ENCODE data around the gene CARD10.

GRCh38 chr22:37449331-37450001 lies 69.7 kb downstream of the CARD10 start:
- no peak for TF ChIP-seq POLR2AphosphoS5 (IDR thresholded peaks at IDR 0.05; ENCODE audit: low read depth, low read length)
- no peak for TF ChIP-seq CHD2 (IDR thresholded peaks at IDR 0.05; ENCODE audit: low read length, partially characterized antibody)
- no peak for TF ChIP-seq CTCF (IDR thresholded peaks at IDR 0.05)
- no peak for TF ChIP-seq RXRA (IDR thresholded peaks at IDR 0.05; ENCODE audit: borderline replicate concordance, low read depth)
- no peak for TF ChIP-seq FOSL2 (IDR thresholded peaks at IDR 0.05; ENCODE audit: borderline replicate concordance, low read depth)
- TF ChIP-seq EP300 (IDR thresholded peaks at IDR 0.05; ENCODE audit: borderline replicate concordance in 1 of 2, low read depth in 1 of 2, low read length in 1 of 2): no peak
- TF ChIP-seq TAF1 (IDR thresholded peaks at IDR 0.05; ENCODE audit: borderline replicate concordance, low read depth, low read length): no peak
- TF ChIP-seq SIN3A (IDR thresholded peaks at IDR 0.05; ENCODE audit: borderline replicate concordance, low read depth, low read length): no peak
- TF ChIP-seq SMC3 (IDR thresholded peaks at IDR 0.05; ENCODE audit: low read depth, low read length): no peak
- TF ChIP-seq TCF12 (IDR thresholded peaks at IDR 0.05): no peak
- no peak for TF ChIP-seq REST (IDR thresholded peaks at IDR 0.05; ENCODE audit: low read depth, low read length)
- no peak for TF ChIP-seq MAX (IDR thresholded peaks at IDR 0.05; ENCODE audit: low read depth)

Measured in SK-N-SH (cell line).